Caco-2 (cell line): Measurements from ENCODE around the gene CAPN15. TPM values are rescaled to one million over a fixed set of nuclear protein-coding genes. Genes with fewer than 3 reads are reported as not detected.
A peak's percentile ranks its signal among the peaks of the same experiment; 100 is the strongest.

Experiments
- BruUV-seq: library from RNA; stranded (reverse); fragments of 400-500 nt; replicated peaks from 2 replicates; lab custom pipeline; 2021; lab: Mats Ljungman, UMichigan
- CTCF ChIA-PET: fragments of 300-600 bp; sonication (Branson Sonifier 250); formaldehyde crosslinking; loops from one replicate; lab custom pipeline; 2022; ENCODE audit warnings: antibody characterized with exemption; lab: Charles Lee
- POLR2A ChIA-PET: fragments of 300-600 bp; sonication (Branson Sonifier 250); formaldehyde crosslinking; loops from one replicate; lab custom pipeline; 2022; ENCODE audit warnings: antibody characterized with exemption; lab: Charles Lee
- DNase-seq, 2 experiments: peaks; one replicate each; pipeline versions ENCODE4 v3.0.0 to v3.0.0-alpha.2; 2020 to 2022
- H3K27me3 ChIP-seq: replicated peaks from 2 replicates; pipeline ENCODE4 v1.6.0; 2011; ENCODE audit warnings: low read length; ENCODE audit not compliant: control insufficient read depth, insufficient read depth
- H3K36me3 ChIP-seq: 2 replicates; pipeline ENCODE4 v1.5.1; 2011; ENCODE audit warnings: low read length; ENCODE audit not compliant: control insufficient read depth, insufficient read depth
- H3K4me1 ChIP-seq: fragments of 250-450 bp; sonication (Bioruptor Pico); 2 replicates; pipeline ENCODE4 v1.5.1; 2020; ENCODE audit warnings: mild to moderate bottlenecking
- H3K4me3 ChIP-seq: 2 replicates; pipeline ENCODE4 v1.5.1; 2011; ENCODE audit warnings: low read depth, mild to moderate bottlenecking, control low read depth, low read length
- H3K9me3 ChIP-seq: fragments of 250-450 bp; sonication (Bioruptor Pico); 2 replicates; pipeline ENCODE4 v1.5.1; 2020; ENCODE audit warnings: mild to moderate bottlenecking, moderate library complexity
- H3K27ac Mint-ChIP-seq: one replicate; pipeline ENCODE4 v1.8.0; 2022; ENCODE audit warnings: mixed read lengths; ENCODE audit not compliant: unreplicated experiment
- H3K27me3 Mint-ChIP-seq: one replicate; pipeline ENCODE4 v1.8.0; 2022; ENCODE audit warnings: mixed read lengths; ENCODE audit not compliant: insufficient read depth, unreplicated experiment
- H3K36me3 Mint-ChIP-seq: one replicate; pipeline ENCODE4 v1.8.0; 2022; ENCODE audit warnings: mild to moderate bottlenecking, mixed read lengths; ENCODE audit not compliant: insufficient read depth, unreplicated experiment
- H3K4me1 Mint-ChIP-seq: one replicate; pipeline ENCODE4 v1.8.0; 2022; ENCODE audit warnings: low read depth, mixed read lengths; ENCODE audit not compliant: unreplicated experiment
- H3K4me3 Mint-ChIP-seq: one replicate; pipeline ENCODE4 v1.8.0; 2022; ENCODE audit warnings: mild to moderate bottlenecking, moderate library complexity, mixed read lengths; ENCODE audit not compliant: unreplicated experiment
- H3K9me3 Mint-ChIP-seq: one replicate; pipeline ENCODE4 v1.8.0; 2022; ENCODE audit warnings: mixed read lengths; ENCODE audit not compliant: unreplicated experiment
- CTCF ChIP-seq, 2 experiments: fragments of 200-600 bp in 1 of 2; IDR thresholded peaks; 1 replicate in 1 of 2; 2 replicates in 1 of 2; pipeline versions ENCODE4 v1.5.1 to v1.8.0; 2011 to 2022; ENCODE audit warnings: antibody characterized with exemption in 1 of 2, control low read depth in 1 of 2, inconsistent platforms in 1 of 2, low read depth in 1 of 2, low read length in 1 of 2, mild to moderate bottlenecking in 1 of 2, moderate library complexity in 1 of 2; ENCODE audit not compliant: insufficient read depth in 1 of 2, severe bottlenecking in 1 of 2, unreplicated experiment in 1 of 2
- intact Hi-C: fragments of 100-400 bp; cut with micrococcal nuclease; formaldehyde crosslinking; loops from one replicate; pipeline ENCODE4 v1.10.0; 2022; ENCODE audit not compliant: unreplicated experiment
- total RNA-seq: library from RNA; stranded (reverse); gene quantifications from 2 replicates; pipeline ENCODE4 v1.2.3, GENCODE V29; 2022

CAPN15 gene
- total RNA-seq, 1 experiment from 2014 or later, result 85.3 TPM

- H3K9me3 Mint-ChIP-seq, result no peaks in the 10 kb centered on the region
- no peaks in the 10 kb centered on the region for H3K36me3 ChIP-seq
- CTCF ChIA-PET, result no interaction called here
- no peaks in the 10 kb centered on the region for H3K9me3 ChIP-seq
- no peak overlapping the region for H3K27ac Mint-ChIP-seq
- H3K27me3 ChIP-seq, result no peaks in the 10 kb centered on the region
- no peak for TF ChIP-seq CTCF (IDR thresholded peaks at IDR 0.05; ENCODE audit: insufficient read depth in 1 of 2, low read depth in 1 of 2, low read length in 1 of 2, severe bottlenecking in 1 of 2, unreplicated experiment in 1 of 2)
- no TSS peak for BruUV-seq
- no peaks in the 10 kb centered on the region for H3K4me1 Mint-ChIP-seq
- H3K27me3 Mint-ChIP-seq, result no peaks in the 10 kb centered on the region
- POLR2A ChIA-PET, result no interaction called here
- intact Hi-C loops, result no loop called here
- no peak overlapping the region for H3K4me3 ChIP-seq
- H3K4me1 ChIP-seq, result peaks cover 28% of the 10 kb centered on the region
- H3K4me3 Mint-ChIP-seq, result no peak overlapping the region
- no peak for DNase-seq
- peaks cover 25% of the 10 kb centered on the region for H3K36me3 Mint-ChIP-seq
Observed at GRCh38 chr16:531494-532125, 4.1 kb downstream of the CAPN15 start.

- Mint-ChIP-seq H3K9me3 (no peaks in the 10 kb centered on the region), H3K27me3 (no peaks in the 10 kb centered on the region), H3K27ac (peak overlapping the region; percentile 71), H3K36me3 (peaks cover 26% of the 10 kb centered on the region), H3K4me1 (no peaks in the 10 kb centered on the region), H3K4me3 (peak overlapping the region; percentile 67)
- H3K27me3 ChIP-seq, result no peaks in the 10 kb centered on the region
- DNase-seq, result peak; percentile 79 to 84
- no peaks in the 10 kb centered on the region for H3K9me3 ChIP-seq
- intact Hi-C loops, result no loop called here
- H3K4me3 ChIP-seq, result peak overlapping the region; percentile 50
- POLR2A ChIA-PET, result interaction anchor here (0.6 to 1.8 kb wide), 2 partner anchors 11 to 103 kb away, joined by 3 to 4 read pairs; partner anchors contain the start of gene METTL26
- CTCF ChIA-PET, result interaction anchor here (0.6 to 1.2 kb wide), 3 partner anchors 38 to 108 kb away, joined by 3 to 5 read pairs (median 3); partner anchors contain the start of gene RAB11FIP3
- peaks cover 28% of the 10 kb centered on the region for H3K4me1 ChIP-seq
- TSS peak; percentile 50 for BruUV-seq
- TF ChIP-seq CTCF (IDR thresholded peaks at IDR 0.05; ENCODE audit: insufficient read depth in 1 of 2, low read depth in 1 of 2, low read length in 1 of 2, severe bottlenecking in 1 of 2, unreplicated experiment in 1 of 2), result no peak
- H3K36me3 ChIP-seq, result peaks cover 2% of the 10 kb centered on the region; the same call in 1 of the 2 replicates
Observed at GRCh38 chr16:533391-534123, 6.0 kb downstream of the CAPN15 start.

- TF ChIP-seq CTCF (IDR thresholded peaks at IDR 0.05; ENCODE audit: insufficient read depth in 1 of 2, low read depth in 1 of 2, low read length in 1 of 2, severe bottlenecking in 1 of 2, unreplicated experiment in 1 of 2), result no peak
- H3K4me3 ChIP-seq, result peak overlapping the region; percentile 50
- no peaks in the 10 kb centered on the region for H3K27me3 Mint-ChIP-seq
- intact Hi-C loops, result no loop called here
- H3K27me3 ChIP-seq, result no peaks in the 10 kb centered on the region
- peaks cover 2% of the 10 kb centered on the region; the same call in 1 of the 2 replicates for H3K36me3 ChIP-seq
- no peaks in the 10 kb centered on the region for H3K9me3 ChIP-seq
- H3K9me3 Mint-ChIP-seq, result no peaks in the 10 kb centered on the region
- H3K4me1 ChIP-seq, result peaks cover 28% of the 10 kb centered on the region
- ChIA-PET POLR2A (interaction anchor here (1.8 kb wide), 1 partner anchor 102 kb away, joined by 4 read pairs; the partner anchor contains the start of gene METTL26), CTCF (interaction anchor here (1.2 kb wide), 2 partner anchors 51 to 109 kb away, joined by 3 to 5 read pairs; partner anchors contain the start of gene RAB11FIP3)
- peak overlapping the region; percentile 71 for H3K27ac Mint-ChIP-seq
- peak; percentile 87 to 88 for DNase-seq
- TSS peak; percentile 15 for BruUV-seq
- H3K4me1 Mint-ChIP-seq, result no peaks in the 10 kb centered on the region
- H3K36me3 Mint-ChIP-seq, result peaks cover 26% of the 10 kb centered on the region
- peak overlapping the region; percentile 67 for H3K4me3 Mint-ChIP-seq
Observed at GRCh38 chr16:534135-534534, 6.6 kb downstream of the CAPN15 start.
